SK-N-MC (cell line): ENCODE results near the gene PROSER3.

ENCODE experiments used
- EZH2 ChIP-seq: fragments of 200-600 bp; sonication (generic); IDR thresholded peaks from one replicate; pipeline ENCODE4 v1.6.1; 2017; ENCODE audit warnings: antibody characterized with exemption
- FOXP2 ChIP-seq: optimal IDR thresholded peaks from 2 replicates; pipeline ENCODE3; 2011; ENCODE audit warnings: mild to moderate bottlenecking, moderate library complexity; ENCODE audit not compliant: insufficient read depth; ENCODE audit errors: extremely low read length, control extremely low read depth
- POLR2AphosphoS5 ChIP-seq: IDR thresholded peaks from 2 replicates; pipeline ENCODE4 v1.6.1; 2012; ENCODE audit warnings: mild to moderate bottlenecking, low read depth, low read length, borderline replicate concordance

DNA sequence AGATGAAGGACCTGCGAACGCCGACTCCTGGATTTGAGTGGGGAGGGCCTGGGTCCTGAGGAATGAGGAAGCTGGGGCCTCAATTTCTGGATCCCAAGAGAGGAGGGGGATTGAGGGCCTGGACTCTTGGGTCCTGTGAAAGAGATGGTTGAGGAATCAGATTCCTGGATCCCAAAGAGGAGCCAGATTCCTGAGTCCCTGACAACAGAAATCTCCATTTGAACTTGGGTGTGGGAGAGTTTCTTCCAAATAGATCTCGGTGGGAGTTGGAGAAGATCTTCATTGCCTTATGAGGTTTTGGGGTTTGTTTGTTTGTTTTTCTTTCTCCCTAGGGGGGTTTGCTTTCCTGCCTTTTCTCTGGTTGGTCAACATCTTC is 11.9 kb upstream of the PROSER3 start:
- TF ChIP-seq EZH2 (no peak), POLR2AphosphoS5 (no peak), FOXP2 (no peak)
